NCI-H510A (cell line): ENCODE measurements around the gene GALK1.
A peak's percentile ranks its signal among the peaks of the same experiment; 100 is the strongest.

ENCODE experiments used
- DNase-seq: peaks from one replicate; lab custom pipeline; 2025; lab: John Stamatoyannopoulos, UW

The GALK1 gene

DNA sequence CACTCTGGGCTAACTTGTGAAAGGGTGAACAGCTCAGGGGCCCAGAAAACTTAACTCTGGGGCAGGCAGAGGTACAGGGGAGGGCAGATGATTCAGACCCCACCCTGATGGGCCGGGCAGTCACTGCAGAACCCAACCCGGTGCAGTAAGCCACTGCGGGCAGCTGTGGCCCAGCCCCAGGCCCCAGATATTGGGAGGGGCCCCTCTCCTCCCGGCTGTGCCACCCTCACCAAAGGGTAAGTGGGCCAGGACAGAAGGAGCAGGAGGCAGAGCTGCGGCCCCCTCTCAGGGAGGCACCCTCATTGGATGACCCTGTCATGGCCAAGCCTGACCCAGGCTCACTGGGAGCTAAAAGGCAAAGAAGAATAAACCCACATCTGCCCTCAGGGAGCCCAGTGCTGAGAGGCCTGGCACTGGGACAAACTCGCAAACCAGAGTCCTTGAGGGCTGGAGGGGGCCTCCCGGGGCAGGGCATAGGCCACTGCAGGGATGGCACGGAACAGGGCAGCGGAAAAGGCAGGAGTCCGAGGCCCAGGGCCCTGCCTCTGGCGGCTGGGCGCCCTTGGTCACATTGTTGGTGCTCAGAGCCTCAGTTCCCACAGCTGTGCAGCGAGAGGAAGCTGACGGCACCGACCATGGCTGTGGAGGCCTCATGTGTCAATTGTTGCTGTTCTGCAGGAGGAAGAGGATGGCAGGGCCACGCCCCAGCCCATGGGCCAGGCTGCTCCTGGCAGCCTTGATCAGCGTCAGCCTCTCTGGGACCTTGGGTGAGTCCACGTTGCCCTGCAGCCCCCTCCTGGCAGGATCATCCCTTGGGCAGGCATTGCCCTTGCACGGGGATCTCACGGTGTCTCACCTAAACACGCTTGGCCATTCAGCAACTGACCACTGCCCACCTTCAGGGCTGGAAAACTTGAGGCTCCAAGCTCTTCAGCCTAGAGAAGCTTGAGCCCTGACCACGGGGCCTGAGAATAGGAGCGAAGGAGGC, 40.7 kb downstream of the GALK1 start:
- no peak for DNase-seq

- no peak for DNase-seq
Observed at GRCh38 chr17:75723171-75723930, 41.6 kb downstream of the GALK1 start.

DNA sequence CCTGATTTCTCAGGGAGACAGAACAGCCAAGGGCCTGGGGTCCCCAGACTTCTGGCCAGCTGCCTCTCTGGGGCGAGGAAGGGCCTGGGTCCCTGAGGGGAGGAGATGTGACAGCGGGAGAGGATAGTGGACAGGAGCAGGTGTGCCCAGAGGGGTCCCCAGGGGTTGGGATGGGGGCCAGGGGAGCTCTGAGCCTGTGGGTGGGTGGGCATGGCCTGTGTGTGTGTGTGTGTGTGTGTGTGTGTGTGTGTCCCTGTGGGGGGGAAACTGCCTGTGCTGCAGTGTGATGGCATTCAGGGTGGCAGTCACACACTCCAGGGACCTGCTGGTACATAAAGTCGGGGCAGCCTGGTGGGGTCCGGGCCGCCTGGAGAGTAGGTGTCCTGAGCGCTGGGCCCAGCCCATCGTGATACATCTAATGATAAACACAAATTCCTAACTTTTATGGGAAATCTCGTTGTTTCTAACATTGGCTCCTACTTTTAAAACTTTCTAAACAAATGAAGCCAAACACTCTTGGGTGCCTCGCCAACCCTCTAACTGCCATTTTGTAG, 42.4 kb downstream of the GALK1 start:
- DNase-seq, result no peak

GRCh38 chr17:75722076-75722475, 42.9 kb downstream of the GALK1 start:
- no peak for DNase-seq

- no peak for DNase-seq
Observed at GRCh38 chr17:75721463-75722011, 43.5 kb downstream of the GALK1 start.

DNA sequence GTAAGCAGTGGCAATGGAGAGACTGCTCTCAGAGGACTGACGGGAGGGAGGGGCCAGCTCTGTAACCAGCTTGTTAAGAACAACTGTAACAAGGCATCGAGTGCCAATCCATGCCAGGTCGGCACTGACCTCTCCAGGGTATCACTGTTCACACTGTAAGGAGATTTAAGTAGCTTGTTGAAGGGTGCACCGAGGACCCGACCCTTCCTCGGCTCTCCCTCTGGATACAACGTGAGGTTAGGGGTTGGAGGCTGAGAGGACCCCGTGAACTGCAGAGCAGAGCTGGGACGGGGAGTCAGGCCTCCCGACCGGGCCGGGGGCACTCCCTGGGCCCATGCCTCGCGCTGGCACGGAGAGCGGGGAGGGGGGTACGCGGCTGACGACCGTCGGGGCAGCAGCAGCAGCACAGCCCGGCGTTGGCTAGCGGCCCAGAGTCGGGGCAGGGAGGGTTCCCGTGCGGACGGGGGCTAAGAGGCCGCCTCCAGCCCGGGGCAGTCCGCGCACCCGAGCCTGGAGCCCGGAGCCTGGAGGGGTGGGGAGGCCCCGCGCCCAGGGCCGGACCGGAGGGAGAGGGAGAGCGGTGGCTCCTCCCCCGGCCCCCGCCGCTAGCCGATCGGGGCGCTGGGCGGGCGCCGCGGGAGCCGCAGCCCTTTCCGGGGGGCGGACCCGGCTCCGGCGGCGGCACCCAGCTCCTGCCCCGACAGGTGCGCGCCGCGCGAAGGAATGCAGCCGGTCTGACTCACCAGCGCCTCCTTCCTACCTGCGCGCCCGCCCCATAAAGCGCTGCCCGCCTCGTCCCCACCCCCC, 44.1 kb downstream of the GALK1 start, which contains the start of gene ITGB4:
ITGB4 (plus strand) TSS at position 804 of the 807 bp plus-strand sequence. CDS start 3,245 bp downstream, outside the sequence.
- peak; percentile 43 for DNase-seq

DNA sequence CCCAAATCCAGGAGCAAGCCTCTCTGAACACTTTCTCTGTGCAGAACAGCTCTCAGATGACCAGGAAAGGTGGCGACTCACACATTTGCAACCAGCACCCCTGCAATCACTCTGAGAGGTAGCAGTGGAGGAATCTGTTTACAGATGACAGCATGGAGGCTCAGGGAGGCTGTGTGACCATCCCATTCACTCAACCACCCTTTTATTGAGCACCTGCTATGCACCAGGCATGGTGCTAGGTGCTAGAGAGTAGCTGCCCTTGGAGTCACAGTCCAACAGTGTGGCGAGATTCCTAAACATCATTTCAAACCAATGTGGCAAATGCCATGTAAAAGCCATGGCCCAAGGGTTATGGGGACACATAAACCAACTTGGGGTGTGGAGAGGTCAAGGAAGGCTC, 45.3 kb downstream of the GALK1 start:
- no peak for DNase-seq

DNA sequence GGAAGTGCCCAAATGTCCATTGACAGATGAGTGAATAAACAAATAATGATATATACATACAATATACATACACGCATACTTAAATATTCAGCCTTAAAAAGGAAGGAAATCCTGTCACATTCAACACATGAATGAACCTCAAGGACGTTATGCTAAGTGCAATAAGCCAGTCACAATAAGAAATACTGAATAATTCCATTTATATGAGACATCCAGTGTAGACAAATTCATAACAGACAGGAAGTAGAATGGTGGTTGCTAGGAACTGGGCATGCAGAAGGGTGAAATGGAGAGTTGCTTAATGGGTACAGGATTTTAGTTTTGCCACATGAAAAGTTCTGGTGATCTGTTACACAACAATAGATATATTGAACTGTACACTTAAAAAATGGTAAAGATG, 52.5 kb downstream of the GALK1 start:
- DNase-seq, result no peak
